Activated CD8-positive, alpha-beta T cell treated with anti-CD3 and anti-CD28 coated beads for 36 hours (primary cell): ENCODE results near the gene CCR4. TPM values are rescaled to one million over a fixed set of nuclear protein-coding genes. Genes with fewer than 3 reads are reported as not detected.
"Not testable (repeated sequence)": the region's sequence is repeated elsewhere in the genome, so short reads cannot be mapped to it uniquely, and the experiment has no call there.

ENCODE experiments used
- ATAC-seq: fragments of 200-7000 bp; cut with Tn5 transposase; one replicate; pipeline ENCODE4 v1.10.0; 2021; ENCODE audit warnings: mild to moderate bottlenecking, moderate library complexity
- CTCF ChIA-PET: fragments of 350-600 bp; sonication (Branson Sonifier 250); formaldehyde crosslinking; loops from one replicate; lab custom pipeline; 2021; ENCODE audit warnings: antibody characterized with exemption; lab: Charles Lee
- POLR2A ChIA-PET: fragments of 350-600 bp; sonication (Branson Sonifier 250); formaldehyde crosslinking; loops from one replicate; lab custom pipeline; 2021; ENCODE audit warnings: antibody characterized with exemption; lab: Charles Lee
- DNase-seq: peaks from one replicate; pipeline ENCODE4 v3.0.0-alpha.2; 2020
- H3K27ac Mint-ChIP-seq: one replicate; pipeline ENCODE4 v1.8.0; 2021; ENCODE audit warnings: mild to moderate bottlenecking, mixed read lengths
- H3K27me3 Mint-ChIP-seq: one replicate; pipeline ENCODE4 v1.8.0; 2021; ENCODE audit warnings: mixed read lengths
- H3K36me3 Mint-ChIP-seq: one replicate; pipeline ENCODE4 v1.8.0; 2021; ENCODE audit warnings: low read depth, mixed read lengths
- H3K4me1 Mint-ChIP-seq: one replicate; pipeline ENCODE4 v1.8.0; 2021; ENCODE audit warnings: low read depth, mixed read lengths
- H3K4me3 Mint-ChIP-seq: one replicate; pipeline ENCODE4 v1.8.0; 2021; ENCODE audit warnings: mild to moderate bottlenecking, moderate library complexity, mixed read lengths
- H3K9me3 Mint-ChIP-seq: one replicate; pipeline ENCODE4 v1.8.0; 2021; ENCODE audit warnings: mixed read lengths
- CTCF ChIP-seq: fragments of 200-600 bp; IDR thresholded peaks from one replicate; pipeline ENCODE4 v1.8.0; 2022; ENCODE audit warnings: antibody characterized with exemption, mild to moderate bottlenecking
- intact Hi-C: fragments of 100-400 bp; cut with micrococcal nuclease; formaldehyde crosslinking; loops from one replicate; pipeline ENCODE4 v1.10.0; 2022
- total RNA-seq, 2 experiments: library from RNA; stranded (reverse); gene quantifications; one replicate each; pipeline ENCODE4 v1.2.3, GENCODE V29; 2021

Gene CCR4
- total RNA-seq, 2 experiments from 2014 or later: 17.4 to 18.8 TPM

DNA sequence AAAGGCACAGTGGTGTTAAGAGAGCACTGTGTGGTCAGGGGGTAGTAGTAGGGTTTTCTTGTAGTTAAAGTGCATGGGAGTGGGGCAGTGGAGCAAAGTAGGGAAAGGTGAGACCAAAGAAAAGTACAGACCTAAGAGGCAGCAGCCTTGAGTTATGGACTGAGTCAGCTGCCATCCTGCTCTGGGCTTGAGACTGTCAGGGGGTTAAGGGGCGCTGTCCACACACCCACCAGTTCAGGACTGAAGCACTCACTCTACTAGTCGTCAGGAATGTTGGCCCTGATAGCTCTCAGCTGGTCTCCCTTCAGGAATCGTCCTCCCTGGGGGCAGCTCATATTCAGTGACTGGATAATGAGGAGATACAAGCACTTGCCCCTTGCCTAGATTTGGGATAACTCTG lies 7.9 kb downstream of the CCR4 start:
- intact Hi-C loops: no loop called here

GRCh38 chr3:32960404-32961170 lies 9.1 kb downstream of the CCR4 start:
- Mint-ChIP-seq H3K4me3 (no peak overlapping the region), H3K36me3 (peaks cover 21% of the 10 kb centered on the region), H3K27ac (peak overlapping the region; percentile 84), H3K9me3 (peaks cover 14% of the 10 kb centered on the region), H3K4me1 (peaks cover 40% of the 10 kb centered on the region), H3K27me3 (no peaks in the 10 kb centered on the region)
- peak; percentile 22 for DNase-seq
- intact Hi-C loops: loop anchor here (2.0 kb wide), 1 partner anchor 32 kb away; no protein-coding TSS in a partner anchor
- ChIA-PET CTCF (interaction anchor here (0.8 to 2.3 kb wide), 5 partner anchors 13 to 114 kb away, joined by 3 to 9 read pairs (median 3); no protein-coding TSS in a partner anchor), POLR2A (interaction anchor here (1.1 to 2.1 kb wide), 5 partner anchors 10 to 48 kb away, joined by 3 to 5 read pairs (median 4); no protein-coding TSS in a partner anchor)
- TF ChIP-seq CTCF: no peak
- peak; percentile 67 for ATAC-seq

More for the DNA sequence above, 7.9 kb downstream of the CCR4 start:
- H3K27me3 Mint-ChIP-seq: no peaks in the 10 kb centered on the region
- DNase-seq: peak; percentile 26
- peak; percentile 37 for ATAC-seq
- no peak overlapping the region for H3K4me3 Mint-ChIP-seq
- H3K9me3 Mint-ChIP-seq: peaks cover 5% of the 10 kb centered on the region
- peaks cover 36% of the 10 kb centered on the region for H3K4me1 Mint-ChIP-seq
- no peak for TF ChIP-seq CTCF
- H3K27ac Mint-ChIP-seq: peak overlapping the region; percentile 37
- POLR2A ChIA-PET: interaction anchor here (1.0 to 1.4 kb wide), 3 partner anchors 15 to 49 kb away, joined by 3 read pairs; no protein-coding TSS in a partner anchor
- CTCF ChIA-PET: interaction anchor here (1.1 to 1.5 kb wide), 4 partner anchors 11 to 116 kb away, joined by 3 to 4 read pairs (median 3); no protein-coding TSS in a partner anchor
- H3K36me3 Mint-ChIP-seq: peaks cover 17% of the 10 kb centered on the region

DNA sequence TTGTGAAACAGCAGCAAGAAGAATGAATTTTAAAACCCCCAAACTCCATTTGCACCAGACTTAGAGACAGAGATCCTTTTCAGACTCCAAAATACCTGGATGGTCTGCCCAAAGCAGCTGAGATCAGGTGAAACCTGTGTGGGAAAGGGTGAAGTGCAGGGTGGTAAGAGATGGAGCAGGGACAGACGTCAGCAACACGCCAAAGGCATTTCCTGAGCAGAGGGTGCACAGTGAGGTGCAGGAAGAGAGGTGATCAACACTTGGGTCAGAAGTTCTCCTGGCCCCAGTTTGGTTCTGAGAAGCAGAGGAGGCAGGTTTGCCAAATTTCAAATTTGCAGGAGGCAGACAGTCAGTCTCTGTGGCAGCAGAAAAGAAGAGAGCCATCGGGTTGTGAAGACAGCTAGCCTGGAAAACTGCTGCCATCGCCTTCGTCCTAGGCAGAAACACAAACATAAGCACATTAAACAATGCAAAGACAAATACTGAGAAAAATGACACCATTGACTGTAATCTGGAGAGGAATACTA lies 9.8 kb downstream of the CCR4 start:
- Mint-ChIP-seq H3K36me3 (peaks cover 22% of the 10 kb centered on the region), H3K4me1 (peaks cover 40% of the 10 kb centered on the region), H3K4me3 (peak overlapping the region; percentile 23), H3K27me3 (no peaks in the 10 kb centered on the region), H3K9me3 (peaks cover 20% of the 10 kb centered on the region), H3K27ac (peak overlapping the region; percentile 84)
- ATAC-seq: peak; percentile 58
- ChIA-PET POLR2A (interaction anchor here (0.9 to 2.1 kb wide), 6 partner anchors 9 to 47 kb away, joined by 3 to 5 read pairs (median 4); no protein-coding TSS in a partner anchor), CTCF (interaction anchor here (1.0 to 2.3 kb wide), 7 partner anchors 9 to 114 kb away, joined by 3 to 9 read pairs (median 3); no protein-coding TSS in a partner anchor)
- no peak for TF ChIP-seq CTCF
- peak; percentile 33 for DNase-seq
- intact Hi-C loops: loop anchor here (2.0 kb wide), 1 partner anchor 32 kb away; no protein-coding TSS in a partner anchor

GRCh38 chr3:32963871-32964270 lies 12.4 kb downstream of the CCR4 start:
- CTCF ChIA-PET: no interaction called here
- Mint-ChIP-seq H3K27me3 (no peaks in the 10 kb centered on the region), H3K9me3 (peaks cover 29% of the 10 kb centered on the region), H3K4me1 (peaks cover 38% of the 10 kb centered on the region), H3K4me3 (no peak overlapping the region), H3K27ac (peak overlapping the region; percentile 48), H3K36me3 (peaks cover 29% of the 10 kb centered on the region)
- DNase-seq (peak; percentile 63), ATAC-seq (peak; percentile 48)
- POLR2A ChIA-PET: interaction anchor here (1.5 kb wide), 1 partner anchor 21 kb away, joined by 3 read pairs; no protein-coding TSS in a partner anchor
- TF ChIP-seq CTCF: no peak
- intact Hi-C loops: no loop called here

DNA sequence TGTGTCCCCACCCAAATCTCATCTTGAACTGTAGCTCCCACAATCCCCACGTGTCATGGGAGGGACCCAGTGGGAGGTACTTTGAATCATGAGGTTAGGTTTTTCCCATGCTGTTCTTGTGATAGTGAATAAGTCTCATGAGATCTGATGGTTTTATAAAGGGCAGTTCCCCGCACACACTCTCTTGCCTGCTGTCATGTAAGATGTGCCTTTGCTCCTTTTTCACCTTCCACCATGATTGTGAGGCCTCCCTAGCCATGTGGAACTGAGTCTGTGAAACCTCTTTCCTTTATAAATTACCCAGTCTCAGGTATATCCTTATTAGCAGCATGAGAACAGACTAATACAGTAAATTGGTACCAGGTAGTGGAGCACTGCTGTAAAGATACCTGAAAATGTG lies 13.3 kb downstream of the CCR4 start:
- DNase-seq, H3K27me3 Mint-ChIP-seq, POLR2A ChIA-PET, intact Hi-C loops, H3K4me3 Mint-ChIP-seq, CTCF ChIA-PET, H3K27ac Mint-ChIP-seq, ATAC-seq: not testable (repeated sequence)
- H3K36me3 Mint-ChIP-seq: peaks cover 29% of the 10 kb centered on the region
- peaks cover 29% of the 10 kb centered on the region for H3K4me1 Mint-ChIP-seq
- peaks cover 29% of the 10 kb centered on the region for H3K9me3 Mint-ChIP-seq

DNA sequence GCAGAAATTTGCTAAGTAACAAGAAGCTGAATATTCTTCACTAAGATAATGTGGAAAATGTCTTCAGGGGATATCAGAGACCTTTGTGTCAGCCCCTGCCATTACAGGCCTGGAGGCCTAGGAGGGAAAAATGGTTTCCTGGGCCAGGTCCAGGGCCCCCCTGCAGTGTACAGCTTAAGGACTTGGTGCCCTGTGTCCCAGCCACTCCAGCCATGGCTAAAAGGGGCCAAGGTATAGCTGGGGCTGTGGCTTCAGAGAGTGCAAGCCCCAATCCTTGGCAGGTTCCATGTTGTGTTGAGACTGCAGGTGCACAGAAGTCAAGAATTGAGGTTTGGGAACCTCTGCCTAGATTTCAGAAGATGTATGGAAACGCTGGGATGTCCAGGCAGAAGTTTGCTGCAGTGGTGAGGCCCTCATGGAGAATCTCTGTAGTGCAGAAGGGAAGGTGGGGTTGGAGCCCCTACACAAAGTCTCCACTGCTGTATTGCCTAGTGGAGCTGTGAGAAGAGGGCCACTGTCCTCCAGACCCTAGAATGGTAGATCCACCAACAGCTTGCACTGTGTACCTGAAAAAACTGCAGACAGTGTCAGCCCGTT lies 14.3 kb downstream of the CCR4 start:
- H3K4me1 Mint-ChIP-seq: peaks cover 22% of the 10 kb centered on the region
- H3K4me3 Mint-ChIP-seq, ATAC-seq, intact Hi-C loops, H3K27ac Mint-ChIP-seq, DNase-seq, CTCF ChIA-PET, POLR2A ChIA-PET, H3K27me3 Mint-ChIP-seq: not testable (repeated sequence)
- H3K9me3 Mint-ChIP-seq: peaks cover 29% of the 10 kb centered on the region
- peaks cover 29% of the 10 kb centered on the region for H3K36me3 Mint-ChIP-seq

- H3K36me3 Mint-ChIP-seq: peaks cover 29% of the 10 kb centered on the region
- peaks cover 29% of the 10 kb centered on the region for H3K9me3 Mint-ChIP-seq
- H3K4me3 Mint-ChIP-seq, CTCF ChIA-PET, H3K27me3 Mint-ChIP-seq, DNase-seq, ATAC-seq, intact Hi-C loops, H3K27ac Mint-ChIP-seq: not testable (repeated sequence)
- POLR2A ChIA-PET: interaction anchor here (1.1 kb wide), 1 partner anchor 39 kb away, joined by 3 read pairs; no protein-coding TSS in a partner anchor
- peaks cover 13% of the 10 kb centered on the region for H3K4me1 Mint-ChIP-seq
Measured at GRCh38 chr3:32966627-32967026, 15.2 kb downstream of the CCR4 start.
